Amniotic epithelial cell (primary cell): ENCODE data around the gene SRC.
A peak's percentile ranks its signal among the peaks of the same experiment; 100 is the strongest.

Experiments used
- DNase-seq: peaks from one replicate; pipeline ENCODE4 v3.0.0-alpha.2; 2010; ENCODE audit warnings: low read depth

SRC gene

DNA sequence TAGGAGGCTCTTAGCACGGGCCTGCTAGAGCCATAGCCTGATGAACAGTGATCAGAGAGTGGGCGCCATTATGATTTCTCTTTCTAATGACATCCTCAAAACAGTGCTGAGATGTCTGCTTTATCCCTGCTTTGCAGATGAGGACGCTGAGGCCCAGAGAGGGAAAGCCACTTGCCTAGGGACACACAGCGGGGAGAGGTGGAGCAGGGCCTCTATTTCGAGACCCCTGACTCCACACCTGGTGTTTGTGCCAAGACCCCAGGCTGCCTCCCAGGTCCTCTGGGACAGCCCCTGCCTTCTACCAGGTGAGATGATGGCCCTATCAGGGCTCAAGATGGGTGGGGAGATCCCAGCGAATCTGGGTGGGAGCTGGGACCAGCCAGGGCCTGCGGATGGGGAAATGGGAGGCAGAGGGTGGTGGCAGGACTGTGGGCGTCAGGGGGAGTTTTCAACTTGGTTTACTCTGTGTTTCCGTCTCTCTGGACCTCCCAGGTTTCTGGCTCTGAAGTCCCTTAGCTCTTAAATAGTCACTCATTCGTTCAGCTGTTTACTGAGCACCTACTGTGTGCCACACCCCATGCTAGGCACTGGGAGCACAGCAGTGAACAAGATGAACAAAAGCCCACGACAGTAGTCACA, 36.7 kb downstream of the SRC start:
- no peak for DNase-seq

- peak; percentile 38 for DNase-seq
Observed at GRCh38 chr20:37383229-37383989, 37.5 kb downstream of the SRC start.

- DNase-seq, result no peak
Observed at GRCh38 chr20:37384683-37385174, 38.8 kb downstream of the SRC start.

GRCh38 chr20:37385176-37385575, 39.2 kb downstream of the SRC start:
- DNase-seq, result no peak

GRCh38 chr20:37385659-37386504, 39.9 kb downstream of the SRC start:
- no peak for DNase-seq

GRCh38 chr20:37386505-37387251, 40.7 kb downstream of the SRC start:
- no peak for DNase-seq

DNA sequence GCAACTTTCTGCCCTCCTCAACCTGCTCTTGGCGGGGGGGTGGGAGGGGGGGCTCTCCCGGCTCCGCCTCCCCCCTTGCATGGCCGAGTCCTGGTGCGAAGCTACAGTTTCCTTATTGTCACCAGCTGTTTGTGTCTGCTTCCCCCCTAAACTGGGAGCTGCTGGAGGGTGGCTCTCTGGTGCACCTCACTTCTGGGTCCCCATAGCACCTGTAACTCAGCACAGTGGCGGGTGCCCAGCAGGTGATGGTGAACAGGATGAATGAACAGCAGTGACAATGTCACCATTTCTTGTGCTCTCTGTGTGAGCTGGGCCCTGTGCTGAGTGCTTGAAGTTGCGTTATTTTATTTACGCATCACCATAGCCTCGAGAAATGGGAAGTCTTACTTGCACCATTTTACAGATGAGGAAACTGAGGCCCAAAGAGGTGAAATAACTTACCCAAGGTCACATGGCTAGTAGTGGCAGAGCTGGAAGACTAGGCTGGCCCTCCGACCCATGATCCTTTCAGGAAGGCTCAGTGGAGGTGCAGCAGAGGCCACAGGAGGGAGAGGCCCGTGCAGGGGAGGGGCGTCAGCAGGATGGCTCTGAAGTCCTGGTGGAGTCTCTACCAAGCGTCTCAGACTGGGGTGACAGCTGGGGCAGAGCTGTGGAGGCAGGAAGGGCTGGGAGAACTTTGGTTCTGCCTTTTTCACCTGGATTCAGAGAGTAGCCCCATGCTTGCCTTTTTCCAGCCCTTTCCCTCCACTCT, 41.8 kb downstream of the SRC start:
- no peak for DNase-seq

GRCh38 chr20:37388831-37389230, 42.9 kb downstream of the SRC start:
- no peak for DNase-seq

DNA sequence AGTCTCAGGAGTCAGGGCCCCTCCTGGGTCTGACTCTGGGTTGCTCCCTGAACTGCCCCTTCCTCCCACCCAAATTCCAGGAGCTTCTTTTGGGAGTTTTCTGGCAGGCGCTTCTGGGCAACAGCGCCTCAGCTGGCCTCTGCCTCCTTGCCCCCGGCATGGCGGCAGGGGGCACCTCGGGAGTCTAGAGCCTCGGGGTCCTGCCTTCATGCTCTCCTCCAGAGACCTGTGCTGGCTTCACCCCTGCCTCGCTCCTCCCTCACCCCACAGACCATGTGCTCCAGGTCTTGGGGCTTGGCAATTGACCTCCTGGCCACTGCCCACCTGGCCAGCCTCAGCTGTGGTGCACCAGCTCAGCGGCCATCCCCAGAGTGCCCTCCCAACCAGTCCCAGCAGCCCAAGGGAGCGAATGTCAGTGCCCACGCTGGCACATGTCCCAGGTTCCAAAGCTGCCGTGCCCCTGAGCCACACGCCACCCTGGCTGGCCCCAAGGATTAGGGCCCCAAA, 43.4 kb downstream of the SRC start:
- DNase-seq, result no peak

- DNase-seq, result no peak
Observed at GRCh38 chr20:37389844-37390275, 43.9 kb downstream of the SRC start.

DNA sequence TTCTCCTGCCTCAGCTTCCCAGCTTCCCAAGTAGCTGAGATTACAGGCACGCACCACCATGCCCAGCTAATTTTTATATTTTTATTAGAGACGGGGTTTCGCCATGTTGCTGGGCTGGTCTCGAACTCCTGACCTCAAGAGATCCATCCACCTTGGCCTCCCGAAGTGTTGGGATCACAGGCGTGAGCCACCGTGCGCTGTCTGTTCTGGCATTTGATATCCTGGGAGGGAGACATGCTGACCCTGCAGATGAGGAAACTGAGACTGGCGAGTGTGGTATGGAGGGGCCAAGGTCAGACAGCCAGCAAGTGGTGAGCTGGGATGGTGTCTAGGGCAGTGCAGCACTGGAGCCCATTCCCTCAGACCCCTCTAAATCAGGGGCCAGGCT, 44.6 kb downstream of the SRC start:
- no peak for DNase-seq

DNA sequence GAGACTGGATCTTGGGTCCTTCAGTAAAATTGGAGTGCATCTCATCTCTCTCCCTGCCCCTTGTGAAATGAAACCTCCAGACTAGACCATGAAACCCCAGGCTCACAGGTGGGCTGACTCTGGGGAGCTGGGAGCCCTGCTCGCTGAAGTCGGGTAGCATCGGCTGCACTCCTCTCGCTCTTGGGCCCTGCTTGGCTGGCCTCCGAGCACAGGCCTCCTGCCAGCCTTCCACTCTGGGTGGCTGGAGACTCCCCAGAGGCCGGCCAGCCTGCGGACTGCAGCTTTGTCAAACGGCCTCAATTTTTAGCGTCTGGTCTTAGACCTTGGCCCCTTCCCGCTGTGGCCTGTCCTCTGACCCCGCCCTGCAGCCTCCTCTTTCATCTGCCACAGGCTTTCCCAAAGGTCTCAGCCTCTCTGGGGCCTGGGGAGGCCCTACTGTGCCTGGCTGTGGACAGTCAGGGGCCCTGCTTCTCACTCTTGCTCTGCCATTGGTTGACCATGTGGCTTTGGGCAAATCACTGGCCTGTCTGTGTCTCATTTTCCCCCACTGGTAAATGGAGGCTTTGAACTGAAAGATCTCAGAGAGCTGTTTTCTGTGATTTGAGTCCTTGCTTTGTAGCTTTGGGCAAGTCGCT, 45.1 kb downstream of the SRC start:
- no peak for DNase-seq

DNA sequence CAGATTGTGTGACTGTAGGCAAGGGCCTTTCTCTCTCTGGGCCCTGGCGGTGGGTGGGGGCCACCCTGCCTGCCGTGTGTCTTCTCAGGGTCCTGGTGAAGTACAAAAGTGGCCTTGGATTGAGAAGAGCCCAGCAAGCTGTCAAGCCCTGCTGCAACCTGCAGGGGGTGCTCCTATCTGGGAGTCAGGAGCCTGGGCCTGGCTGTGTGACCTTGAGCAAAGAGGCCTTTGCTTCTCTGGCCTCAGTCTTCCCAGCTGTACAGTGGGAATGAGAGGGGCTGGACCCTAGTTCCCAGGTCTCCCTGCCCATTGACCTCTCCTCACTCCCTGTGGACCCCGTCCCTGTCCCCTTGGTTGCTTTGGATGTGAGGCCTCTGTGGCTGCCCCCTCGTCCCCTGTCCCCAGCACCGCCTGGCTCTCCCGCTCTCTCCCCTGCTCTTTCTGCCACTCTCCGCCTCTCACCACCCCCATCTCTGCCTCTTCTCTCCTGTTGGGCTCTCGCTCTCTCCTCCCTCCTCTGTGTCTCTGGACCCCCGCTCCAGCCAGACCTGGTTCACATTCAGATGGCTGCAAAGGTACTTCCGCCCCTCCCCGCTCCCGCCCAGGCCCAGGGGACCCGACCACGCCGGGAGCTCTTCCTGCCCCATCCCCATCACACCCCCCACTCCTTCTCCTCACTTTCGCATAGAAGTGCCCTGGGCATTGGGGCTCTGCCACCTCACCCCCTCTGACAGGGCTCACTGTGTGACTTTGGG, 46.7 kb downstream of the SRC start:
- no peak for DNase-seq

- DNase-seq, result no peak
Observed at GRCh38 chr20:37393196-37393862, 47.4 kb downstream of the SRC start.

DNA sequence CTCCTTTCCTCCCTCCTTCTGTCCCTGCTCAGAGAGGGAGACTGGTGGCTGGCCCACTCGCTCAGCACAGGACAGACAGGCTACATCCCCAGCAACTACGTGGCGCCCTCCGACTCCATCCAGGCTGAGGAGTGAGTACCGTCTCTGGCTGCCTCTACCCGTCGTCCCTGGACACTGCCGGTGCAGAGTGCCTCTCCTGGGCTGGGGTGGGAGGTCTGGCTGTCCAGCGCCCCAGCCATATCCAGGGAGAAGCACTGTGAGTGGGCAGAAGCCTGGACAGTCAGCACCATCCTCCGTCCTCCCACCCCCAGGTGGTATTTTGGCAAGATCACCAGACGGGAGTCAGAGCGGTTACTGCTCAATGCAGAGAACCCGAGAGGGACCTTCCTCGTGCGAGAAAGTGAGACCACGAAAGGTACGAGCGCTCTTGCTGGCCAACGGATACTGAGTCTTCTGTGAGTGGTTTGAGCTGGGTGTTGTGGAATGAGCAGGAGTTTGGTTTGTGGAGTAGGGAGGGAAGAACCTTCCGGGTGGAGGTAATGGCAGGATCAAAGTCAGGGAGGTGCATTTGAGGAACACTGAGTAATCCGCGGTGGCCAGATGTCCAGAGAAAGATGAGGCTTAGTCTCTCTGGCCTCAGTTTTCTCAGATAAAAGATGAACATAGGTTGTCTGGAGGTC, 48.1 kb downstream of the SRC start:
- no peak for DNase-seq

GRCh38 chr20:37394543-37395409, 48.8 kb downstream of the SRC start:
- no peak for DNase-seq

DNA sequence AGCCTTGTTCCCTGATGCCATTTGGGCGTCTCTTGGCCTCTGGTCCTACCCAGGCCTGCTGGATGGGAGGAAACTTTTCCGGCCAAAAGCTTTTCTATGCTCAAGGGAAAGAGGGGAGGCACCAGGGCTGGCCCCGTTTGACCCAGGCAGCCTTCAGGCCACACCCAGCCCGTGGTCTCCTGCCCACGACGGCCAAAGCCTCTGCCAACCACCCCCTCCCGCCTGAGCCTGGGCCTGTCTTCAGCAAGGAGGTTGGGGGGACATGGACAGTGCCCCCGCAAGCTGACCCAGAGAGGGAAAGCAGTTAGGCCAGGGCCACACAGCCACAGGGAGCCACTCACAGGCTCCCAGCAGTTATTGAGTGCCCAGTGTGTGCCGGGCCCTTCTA, 49.5 kb downstream of the SRC start:
- DNase-seq, result no peak
